Measurements from ENCODE around the gene GLYATL3.

GRCh38 chr6:49524541-49524940, 24.8 kb downstream of the GLYATL3 start:
- TF ChIP-seq POLR2AphosphoS5 (IDR thresholded peaks at IDR 0.05; ENCODE audit: borderline replicate concordance, low read depth, low read length) (no peak), EZH2 (IDR thresholded peaks at IDR 0.05) (no peak)
